ENCODE measurements around the gene CCL18.
A peak's percentile ranks its signal among the peaks of the same experiment; 100 is the strongest.
"Not testable (repeated sequence)": the region's sequence is repeated elsewhere in the genome, so short reads cannot be mapped to it uniquely, and the experiment has no call there.

The CCL18 gene

DNA sequence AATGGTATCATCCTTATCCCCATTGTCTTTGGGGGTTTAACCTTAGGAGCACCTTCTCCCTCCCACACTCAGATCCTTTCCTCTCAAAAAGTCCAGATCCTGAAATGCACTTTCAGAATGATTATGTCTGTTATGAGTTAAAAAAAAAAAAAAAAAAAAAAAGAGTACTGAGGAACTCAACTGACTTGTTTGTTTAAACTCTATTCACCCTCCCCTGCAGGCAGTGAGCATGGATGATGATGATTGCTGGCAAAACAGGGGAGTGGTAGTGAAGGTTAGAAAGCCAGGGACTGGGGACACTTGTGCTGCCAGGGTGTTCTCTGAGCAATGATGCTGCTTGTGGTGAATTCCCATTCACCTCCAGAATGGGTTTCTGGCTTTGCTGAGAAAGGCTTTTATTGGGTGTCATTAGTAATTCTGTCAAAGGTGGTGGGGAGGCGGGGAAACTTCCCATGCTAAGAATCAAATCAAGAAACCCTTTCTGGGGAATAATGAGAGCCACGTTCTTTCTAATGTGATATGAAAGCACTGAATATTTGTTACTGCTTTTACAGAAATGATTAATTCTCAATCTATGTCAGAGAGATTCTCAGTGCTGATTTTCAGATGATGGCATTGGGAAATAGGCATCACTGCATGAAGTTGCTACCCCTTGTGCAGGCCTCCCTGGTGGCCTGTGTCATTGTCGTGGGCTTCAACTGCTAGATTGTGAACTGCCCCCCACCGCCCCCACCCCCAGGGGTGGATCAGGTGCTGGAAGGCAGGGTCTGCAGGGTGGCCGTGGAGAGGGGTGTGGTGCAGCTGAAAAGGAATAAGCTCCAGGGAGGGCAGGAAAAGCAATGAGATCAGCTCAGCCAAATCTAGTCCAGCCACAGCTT is 53.7 kb downstream of the CCL18 start:
- peak; percentile 22 for DNase-seq (ENCODE audit: low spot score)
- TF ChIP-seq, protein P1, sequence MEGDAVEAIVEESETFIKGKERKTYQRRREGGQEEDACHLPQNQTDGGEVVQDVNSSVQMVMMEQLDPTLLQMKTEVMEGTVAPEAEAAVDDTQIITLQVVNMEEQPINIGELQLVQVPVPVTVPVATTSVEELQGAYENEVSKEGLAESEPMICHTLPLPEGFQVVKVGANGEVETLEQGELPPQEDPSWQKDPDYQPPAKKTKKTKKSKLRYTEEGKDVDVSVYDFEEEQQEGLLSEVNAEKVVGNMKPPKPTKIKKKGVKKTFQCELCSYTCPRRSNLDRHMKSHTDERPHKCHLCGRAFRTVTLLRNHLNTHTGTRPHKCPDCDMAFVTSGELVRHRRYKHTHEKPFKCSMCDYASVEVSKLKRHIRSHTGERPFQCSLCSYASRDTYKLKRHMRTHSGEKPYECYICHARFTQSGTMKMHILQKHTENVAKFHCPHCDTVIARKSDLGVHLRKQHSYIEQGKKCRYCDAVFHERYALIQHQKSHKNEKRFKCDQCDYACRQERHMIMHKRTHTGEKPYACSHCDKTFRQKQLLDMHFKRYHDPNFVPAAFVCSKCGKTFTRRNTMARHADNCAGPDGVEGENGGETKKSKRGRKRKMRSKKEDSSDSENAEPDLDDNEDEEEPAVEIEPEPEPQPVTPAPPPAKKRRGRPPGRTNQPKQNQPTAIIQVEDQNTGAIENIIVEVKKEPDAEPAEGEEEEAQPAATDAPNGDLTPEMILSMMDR (IDR thresholded peaks at IDR 0.05; ENCODE audit: extremely low read depth, insufficient read depth, missing control alignments) = no peak
- in situ Hi-C loops (cut with MboI; ENCODE audit: low pct_unique_long_range_greater_than_20kb, low sequenced_read_pairs, unreplicated experiment) = no loop called here

DNA sequence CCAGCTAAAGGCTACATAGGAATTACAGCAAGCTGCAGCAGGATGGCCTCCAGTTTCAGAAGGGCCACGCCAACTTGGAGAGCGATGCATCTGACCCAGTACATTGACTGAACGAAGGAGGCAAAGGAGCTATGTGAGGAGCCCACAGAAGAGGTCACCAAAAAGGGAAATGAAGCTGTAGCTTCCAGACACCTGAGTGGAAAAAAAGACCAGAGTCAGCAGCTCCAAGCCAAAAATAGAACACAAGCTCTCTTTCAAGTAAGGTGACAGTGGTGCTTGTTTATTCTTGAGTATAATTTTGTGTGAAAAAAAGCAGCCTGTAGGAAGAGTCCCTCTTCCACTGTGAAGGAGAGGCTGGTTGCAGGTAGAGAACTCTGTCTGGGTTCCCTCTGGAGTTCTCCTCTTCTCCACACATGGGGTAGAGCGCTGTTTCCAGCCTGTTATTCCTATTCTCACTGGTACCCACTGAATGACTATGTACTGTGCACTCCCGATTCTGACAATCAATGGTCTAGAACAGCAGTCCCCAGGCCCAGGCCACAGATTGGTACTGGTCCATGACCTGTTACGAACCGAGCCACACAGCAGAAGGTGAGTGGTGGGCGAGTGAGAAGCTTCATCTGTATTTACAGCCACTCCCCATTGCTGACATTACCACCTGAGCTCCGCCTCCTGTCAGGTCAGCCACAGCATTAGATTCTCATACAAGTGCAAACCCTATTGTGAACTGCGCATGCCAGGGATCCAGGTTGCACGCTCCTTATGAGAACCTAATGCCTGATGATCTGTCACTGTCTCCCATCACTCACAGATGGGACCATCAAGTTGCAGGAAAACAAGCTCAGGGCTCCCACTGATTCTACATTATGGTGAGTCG is 54.6 kb downstream of the CCL18 start:
- TF ChIP-seq, protein P1 (IDR thresholded peaks at IDR 0.05; ENCODE audit: extremely low read depth, insufficient read depth, missing control alignments) = no peak
- in situ Hi-C loops (cut with MboI; ENCODE audit: low pct_unique_long_range_greater_than_20kb, low sequenced_read_pairs, unreplicated experiment) = no loop called here
- no peak for DNase-seq (ENCODE audit: low spot score)

DNA sequence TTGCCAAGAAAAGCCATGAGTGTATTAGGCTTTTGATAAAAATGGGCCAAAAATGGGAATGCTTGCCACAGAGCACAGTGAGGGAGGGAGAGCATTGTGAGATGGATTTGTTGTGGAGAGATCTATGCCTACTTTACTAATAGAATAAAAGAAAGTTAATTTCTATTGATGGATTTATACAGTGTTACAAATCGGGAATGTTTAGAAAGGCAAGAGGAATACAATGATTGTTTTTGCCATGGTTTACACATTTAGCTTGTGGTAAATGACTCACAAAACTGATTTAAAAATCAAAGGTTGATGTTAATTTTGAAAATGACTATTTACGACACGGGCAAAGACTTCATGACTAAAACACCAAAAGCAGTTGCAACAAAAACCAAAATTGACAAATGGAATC is 56.1 kb downstream of the CCL18 start:
- in situ Hi-C loops (cut with MboI; ENCODE audit: low pct_unique_long_range_greater_than_20kb, low sequenced_read_pairs, unreplicated experiment) = no loop called here
- no peak for DNase-seq (ENCODE audit: low spot score)
- TF ChIP-seq, protein P1 (IDR thresholded peaks at IDR 0.05; ENCODE audit: extremely low read depth, insufficient read depth, missing control alignments) = no peak

DNA sequence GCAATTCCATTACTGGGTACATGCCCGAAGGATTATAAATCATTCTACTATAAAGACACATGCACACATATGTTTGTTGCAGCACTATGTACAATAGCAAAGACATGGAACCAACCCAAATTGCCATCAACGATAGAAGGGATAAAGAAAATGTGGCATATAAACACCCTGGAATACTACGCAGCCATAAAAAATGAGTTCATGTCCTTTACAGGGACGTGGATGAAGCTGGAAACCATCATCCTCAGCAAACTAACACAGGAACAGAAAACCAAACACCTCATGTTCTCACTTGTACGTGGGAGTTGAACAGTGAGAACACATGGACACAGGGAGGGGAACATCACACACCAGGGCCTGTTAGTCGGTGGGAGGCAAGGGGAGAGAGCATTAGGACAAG is 57.0 kb downstream of the CCL18 start:
- in situ Hi-C loops (cut with MboI; ENCODE audit: low pct_unique_long_range_greater_than_20kb, low sequenced_read_pairs, unreplicated experiment); DNase-seq (ENCODE audit: low spot score): not testable (repeated sequence)
